ENCODE measurements around the gene IRF1.

The IRF1 gene

GRCh38 chr5:132498152-132498551 is 7.6 kb upstream of the IRF1 start:
- H3K4me2 ChIP-seq = peak overlapping the region in 9 of 11 experiments; percentile 79 to 97 (median 91); a peak in 17 of 22 replicates
- no peaks in the 10 kb centered on the region for H4K20me1 ChIP-seq
- H3K4me3 ChIP-seq = no peak overlapping the region
- no peak for TF ChIP-seq Cebpa-rat (IDR thresholded peaks at IDR 0.05)
- H3K4me1 ChIP-seq = peaks cover 45 to 91% (median 84%) of the 10 kb centered on the region in 10 experiments
- H3K27me3 ChIP-seq = no peaks in the 10 kb centered on the region
- peak overlapping the region in 9 of 11 experiments; percentile 14 to 89 (median 85); a peak in 13 of 22 replicates for H3K27ac ChIP-seq
- H3K36me3 ChIP-seq = no peaks in the 10 kb centered on the region
- peak overlapping the region in 2 of 11 experiments; percentile 0 to 9; a peak in 3 of 22 replicates for H3K9ac ChIP-seq
- H3K9me3 ChIP-seq (replicated peaks in 1 of 11) = no peaks in the 10 kb centered on the region

- Histone ChIP-seq H3K4me2 (peak overlapping the region; percentile 79 to 97 (median 92)), H3K27ac (peak overlapping the region; percentile 23 to 92 (median 85); a peak in 19 of 22 replicates), H3K4me1 (peaks cover 48 to 90% (median 85%) of the 10 kb centered on the region in 10 experiments), H3K9ac (peak overlapping the region in 10 of 11 experiments; percentile 76 to 85 (median 82); a peak in 17 of 22 replicates), H3K27me3 (no peaks in the 10 kb centered on the region), H3K36me3 (no peaks in the 10 kb centered on the region), H3K4me3 (peak overlapping the region; percentile 60 to 78 (median 70); a peak in 16 of 20 replicates), H3K9me3 (replicated peaks in 1 of 11) (no peaks in the 10 kb centered on the region), H4K20me1 (no peaks in the 10 kb centered on the region)
- TF ChIP-seq Cebpa-rat (IDR thresholded peaks at IDR 0.05) = no peak
Measured at GRCh38 chr5:132497488-132497997, 7.0 kb upstream of the IRF1 start.

- peak overlapping the region; percentile 60 to 78 (median 70) for H3K4me3 ChIP-seq
- H3K27ac ChIP-seq = peak overlapping the region; percentile 71 to 92 (median 85); a peak in 21 of 22 replicates
- H4K20me1 ChIP-seq = no peaks in the 10 kb centered on the region
- H3K9ac ChIP-seq = peak overlapping the region; percentile 76 to 85 (median 81); a peak in 21 of 22 replicates
- H3K4me2 ChIP-seq = peak overlapping the region; percentile 79 to 97 (median 92)
- no peaks in the 10 kb centered on the region for H3K36me3 ChIP-seq
- no peak for TF ChIP-seq Cebpa-rat (IDR thresholded peaks at IDR 0.05)
- H3K4me1 ChIP-seq = peaks cover 53 to 90% (median 86%) of the 10 kb centered on the region in 10 experiments
- H3K27me3 ChIP-seq = no peaks in the 10 kb centered on the region
- H3K9me3 ChIP-seq (replicated peaks in 1 of 11) = no peaks in the 10 kb centered on the region
Measured at GRCh38 chr5:132496631-132497487, 6.3 kb upstream of the IRF1 start.

GRCh38 chr5:132496191-132496630 is 5.6 kb upstream of the IRF1 start:
- peak overlapping the region; percentile 60 to 78 (median 70) for H3K4me3 ChIP-seq
- H3K36me3 ChIP-seq = no peaks in the 10 kb centered on the region
- H3K27me3 ChIP-seq = no peaks in the 10 kb centered on the region
- peaks cover 54 to 90% (median 86%) of the 10 kb centered on the region in 10 experiments for H3K4me1 ChIP-seq
- H3K9ac ChIP-seq = peak overlapping the region; percentile 76 to 85 (median 81)
- H3K4me2 ChIP-seq = peak overlapping the region; percentile 79 to 97 (median 92)
- no peaks in the 10 kb centered on the region for H3K9me3 ChIP-seq (replicated peaks in 1 of 11)
- no peak for TF ChIP-seq Cebpa-rat (IDR thresholded peaks at IDR 0.05)
- peak overlapping the region; percentile 71 to 92 (median 85) for H3K27ac ChIP-seq
- H4K20me1 ChIP-seq = no peaks in the 10 kb centered on the region

GRCh38 chr5:132495667-132496190 is 5.2 kb upstream of the IRF1 start:
- H3K27me3 ChIP-seq = no peaks in the 10 kb centered on the region
- H3K4me1 ChIP-seq = peaks cover 51 to 89% (median 85%) of the 10 kb centered on the region in 10 experiments
- no peaks in the 10 kb centered on the region for H3K36me3 ChIP-seq
- H3K9ac ChIP-seq = peak overlapping the region; percentile 76 to 85 (median 81)
- H4K20me1 ChIP-seq = no peaks in the 10 kb centered on the region
- no peaks in the 10 kb centered on the region for H3K9me3 ChIP-seq (replicated peaks in 1 of 11)
- peak overlapping the region; percentile 60 to 78 (median 70) for H3K4me3 ChIP-seq
- TF ChIP-seq Cebpa-rat (IDR thresholded peaks at IDR 0.05) = no peak
- peak overlapping the region; percentile 79 to 97 (median 92) for H3K4me2 ChIP-seq
- peak overlapping the region; percentile 71 to 92 (median 85) for H3K27ac ChIP-seq

- Histone ChIP-seq H3K27ac (peak overlapping the region in 7 of 11 experiments; percentile 79 to 92 (median 87); a peak in 10 of 22 replicates), H3K4me1 (peaks cover 56 to 72% (median 68%) of the 10 kb centered on the region in 10 experiments), H3K4me3 (no peak overlapping the region), H3K27me3 (no peaks in the 10 kb centered on the region), H3K9ac (peak overlapping the region in 7 of 11 experiments; percentile 1 to 84 (median 81); a peak in 7 of 22 replicates), H3K36me3 (peaks cover 3 to 13% (median 9%) of the 10 kb centered on the region in 11 experiments; a peak in 19 of 22 replicates), H3K4me2 (peak overlapping the region; percentile 79 to 97 (median 92); a peak in 21 of 22 replicates), H3K9me3 (replicated peaks in 1 of 11) (no peaks in the 10 kb centered on the region; a peak in 1 of 22 replicates), H4K20me1 (peaks cover 12 to 17% (median 17%) of the 10 kb centered on the region in 11 experiments)
- TF ChIP-seq Cebpa-rat (IDR thresholded peaks at IDR 0.05) = no peak
Measured at GRCh38 chr5:132493821-132494220, 3.2 kb upstream of the IRF1 start.

GRCh38 chr5:132493241-132493640 is 2.7 kb upstream of the IRF1 start:
- H4K20me1 ChIP-seq = peaks cover 18 to 23% (median 23%) of the 10 kb centered on the region in 11 experiments
- H3K4me2 ChIP-seq = peak overlapping the region; percentile 79 to 97 (median 92); a peak in 18 of 22 replicates
- peaks cover 9 to 18% (median 15%) of the 10 kb centered on the region in 11 experiments; a peak in 19 of 22 replicates for H3K36me3 ChIP-seq
- H3K4me1 ChIP-seq = peaks cover 62 to 73% (median 69%) of the 10 kb centered on the region in 10 experiments
- TF ChIP-seq Cebpa-rat (IDR thresholded peaks at IDR 0.05) = no peak
- peak overlapping the region in 4 of 11 experiments; percentile 36 to 92 (median 87); a peak in 4 of 22 replicates for H3K27ac ChIP-seq
- no peak overlapping the region for H3K4me3 ChIP-seq
- H3K9ac ChIP-seq = peak overlapping the region in 2 of 11 experiments; percentile 42 to 84; a peak in 3 of 22 replicates
- H3K27me3 ChIP-seq = no peaks in the 10 kb centered on the region
- H3K9me3 ChIP-seq (replicated peaks in 1 of 11) = no peaks in the 10 kb centered on the region; a peak in 1 of 22 replicates

- peak overlapping the region; percentile 88 to 99 (median 96) for H3K4me2 ChIP-seq
- TF ChIP-seq Cebpa-rat (IDR thresholded peaks at IDR 0.05) = no peak
Measured at GRCh38 chr5:132492386-132493125, 2.0 kb upstream of the IRF1 start.

More at GRCh38 chr5:132492386-132493125, 2.0 kb upstream of the IRF1 start:
- no peaks in the 10 kb centered on the region for H3K27me3 ChIP-seq
- peaks cover 25 to 30% (median 30%) of the 10 kb centered on the region in 11 experiments for H4K20me1 ChIP-seq
- H3K9me3 ChIP-seq (replicated peaks in 1 of 11) = no peaks in the 10 kb centered on the region; a peak in 1 of 22 replicates
- no peak overlapping the region for H3K4me3 ChIP-seq
- H3K36me3 ChIP-seq = peaks cover 12 to 25% (median 22%) of the 10 kb centered on the region in 11 experiments
- peak overlapping the region in 2 of 11 experiments; percentile 89 to 96; a peak in 2 of 22 replicates for H3K27ac ChIP-seq
- H3K4me1 ChIP-seq = peaks cover 66 to 73% (median 69%) of the 10 kb centered on the region in 10 experiments
- no peak overlapping the region for H3K9ac ChIP-seq

All from BLaER1 treated with 17β-estradiol and CSF1 and Interleukin-3, amounts not matched to agents 10 nM and 100 nM (cell line).